Endothelial cell (in vitro differentiated cells): ENCODE measurements around the gene COL13A1. TPM values are rescaled to one million over a fixed set of nuclear protein-coding genes. Genes with fewer than 3 reads are reported as not detected.

ENCODE experiments used
- DNase-seq: peaks from one replicate; pipeline ENCODE4 v3.0.0; 2021; ENCODE audit warnings: low spot score
- H3K27ac Mint-ChIP-seq: one replicate; pipeline ENCODE4 v1.8.0; 2021; ENCODE audit warnings: mixed read lengths, inconsistent platforms; ENCODE audit not compliant: unreplicated experiment
- H3K27me3 Mint-ChIP-seq: one replicate; pipeline ENCODE4 v1.8.0; 2021; ENCODE audit warnings: mild to moderate bottlenecking, moderate library complexity, mixed read lengths, inconsistent platforms; ENCODE audit not compliant: unreplicated experiment
- H3K36me3 Mint-ChIP-seq: one replicate; pipeline ENCODE4 v1.8.0; 2021; ENCODE audit warnings: mild to moderate bottlenecking, low read depth, mixed read lengths, inconsistent platforms; ENCODE audit not compliant: unreplicated experiment
- H3K4me1 Mint-ChIP-seq: one replicate; pipeline ENCODE4 v1.8.0; 2021; ENCODE audit warnings: mild to moderate bottlenecking, mixed read lengths, inconsistent platforms; ENCODE audit not compliant: unreplicated experiment
- H3K4me3 Mint-ChIP-seq: one replicate; pipeline ENCODE4 v1.8.0; 2021; ENCODE audit warnings: mild to moderate bottlenecking, mixed read lengths, inconsistent platforms; ENCODE audit not compliant: unreplicated experiment
- H3K9me3 Mint-ChIP-seq: one replicate; pipeline ENCODE4 v1.8.0; 2021; ENCODE audit warnings: mixed read lengths, inconsistent platforms; ENCODE audit not compliant: unreplicated experiment
- total RNA-seq: library from RNA; stranded (reverse); fragmentation: NEBNext Ultra II Directional; extraction: Animal tissue kit (Norgen Biotek cat#: 25700); gene quantifications from one replicate; pipeline ENCODE4 v1.2.1, GENCODE V29; 2021; ENCODE audit not compliant: unreplicated experiment
- TF ChIP-seq, protein P1 (sequence below): fragments of 200-600 bp; sonication (generic); IDR thresholded peaks from one replicate; pipeline ENCODE4 v1.5.0; 2021; ENCODE audit warnings: antibody characterized with exemption; ENCODE audit not compliant: unreplicated experiment

Gene COL13A1
- total RNA-seq, 1 donor from 2014 or later = 22.6 TPM

DNA sequence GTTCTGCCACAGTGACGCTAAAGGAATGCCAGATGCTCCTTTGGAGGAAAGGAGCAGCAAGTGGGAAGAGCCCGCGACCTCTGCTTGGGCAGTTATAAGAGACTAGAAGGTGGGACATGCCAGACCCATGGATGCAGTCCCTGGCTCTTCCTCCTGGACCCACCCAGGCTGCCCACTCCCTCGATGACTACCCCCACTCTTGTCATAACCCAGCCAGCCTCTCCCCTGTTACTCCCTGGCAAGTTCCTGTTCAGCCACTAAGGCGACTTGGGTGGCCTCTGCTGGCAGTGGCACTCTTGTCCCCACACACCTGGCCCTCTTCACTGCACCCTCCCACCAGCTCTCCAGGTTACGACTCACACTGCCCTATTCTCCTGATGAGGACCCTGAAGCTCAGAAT lies 33.5 kb downstream of the COL13A1 start:
- Mint-ChIP-seq H3K4me1 (peaks cover 61% of the 10 kb centered on the region), H3K27ac (no peak overlapping the region), H3K36me3 (peaks cover 7% of the 10 kb centered on the region), H3K27me3 (peaks cover 18% of the 10 kb centered on the region), H3K4me3 (no peak overlapping the region), H3K9me3 (no peaks in the 10 kb centered on the region)
- no peak for DNase-seq
- TF ChIP-seq, protein P1, sequence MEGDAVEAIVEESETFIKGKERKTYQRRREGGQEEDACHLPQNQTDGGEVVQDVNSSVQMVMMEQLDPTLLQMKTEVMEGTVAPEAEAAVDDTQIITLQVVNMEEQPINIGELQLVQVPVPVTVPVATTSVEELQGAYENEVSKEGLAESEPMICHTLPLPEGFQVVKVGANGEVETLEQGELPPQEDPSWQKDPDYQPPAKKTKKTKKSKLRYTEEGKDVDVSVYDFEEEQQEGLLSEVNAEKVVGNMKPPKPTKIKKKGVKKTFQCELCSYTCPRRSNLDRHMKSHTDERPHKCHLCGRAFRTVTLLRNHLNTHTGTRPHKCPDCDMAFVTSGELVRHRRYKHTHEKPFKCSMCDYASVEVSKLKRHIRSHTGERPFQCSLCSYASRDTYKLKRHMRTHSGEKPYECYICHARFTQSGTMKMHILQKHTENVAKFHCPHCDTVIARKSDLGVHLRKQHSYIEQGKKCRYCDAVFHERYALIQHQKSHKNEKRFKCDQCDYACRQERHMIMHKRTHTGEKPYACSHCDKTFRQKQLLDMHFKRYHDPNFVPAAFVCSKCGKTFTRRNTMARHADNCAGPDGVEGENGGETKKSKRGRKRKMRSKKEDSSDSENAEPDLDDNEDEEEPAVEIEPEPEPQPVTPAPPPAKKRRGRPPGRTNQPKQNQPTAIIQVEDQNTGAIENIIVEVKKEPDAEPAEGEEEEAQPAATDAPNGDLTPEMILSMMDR = no peak

DNA sequence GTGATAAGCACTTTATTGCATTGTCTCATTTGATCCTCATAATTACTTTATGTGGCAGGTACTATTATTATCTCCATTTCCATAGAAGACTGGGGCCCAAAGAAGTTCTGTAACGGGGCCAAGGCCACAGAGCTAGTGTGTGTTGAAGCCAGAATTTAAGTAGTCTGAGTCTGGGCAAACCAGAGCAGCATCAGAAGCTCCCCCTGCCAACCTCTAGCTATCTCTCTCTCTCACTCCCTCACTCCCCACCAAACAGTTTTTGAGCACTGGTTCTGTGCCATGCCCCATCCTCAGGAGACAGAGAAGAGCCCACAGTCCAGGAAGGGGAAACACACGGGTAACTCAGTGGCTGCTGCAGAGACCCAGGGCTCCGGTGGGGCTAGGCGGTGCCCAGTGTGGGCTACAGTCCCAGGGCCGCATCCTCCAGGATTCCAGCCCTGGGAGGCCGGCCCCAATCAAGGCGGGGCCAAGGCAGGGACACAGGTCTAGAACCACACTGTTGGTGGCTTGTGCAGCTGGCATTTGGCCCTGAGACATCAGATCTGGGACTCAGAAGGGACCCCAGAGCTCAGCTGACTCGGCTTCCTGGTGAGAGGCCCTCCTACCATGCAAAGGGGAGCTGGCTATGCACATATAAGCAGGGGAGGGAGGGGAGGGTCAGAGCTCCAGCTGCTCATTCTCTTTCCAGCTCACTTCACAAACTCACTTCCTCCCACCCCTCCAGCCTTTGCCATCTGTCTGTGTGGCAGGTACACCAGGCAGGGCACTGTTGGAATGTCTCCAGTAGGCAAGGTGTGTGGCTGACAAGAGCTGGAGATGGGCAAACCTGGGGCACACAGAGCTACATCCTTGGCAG lies 34.4 kb downstream of the COL13A1 start:
- Mint-ChIP-seq H3K4me3 (no peak overlapping the region), H3K27ac (no peak overlapping the region), H3K4me1 (peaks cover 53% of the 10 kb centered on the region), H3K27me3 (peaks cover 18% of the 10 kb centered on the region), H3K36me3 (peaks cover 7% of the 10 kb centered on the region), H3K9me3 (no peaks in the 10 kb centered on the region)
- DNase-seq = no peak
- TF ChIP-seq, protein P1 = no peak

DNA sequence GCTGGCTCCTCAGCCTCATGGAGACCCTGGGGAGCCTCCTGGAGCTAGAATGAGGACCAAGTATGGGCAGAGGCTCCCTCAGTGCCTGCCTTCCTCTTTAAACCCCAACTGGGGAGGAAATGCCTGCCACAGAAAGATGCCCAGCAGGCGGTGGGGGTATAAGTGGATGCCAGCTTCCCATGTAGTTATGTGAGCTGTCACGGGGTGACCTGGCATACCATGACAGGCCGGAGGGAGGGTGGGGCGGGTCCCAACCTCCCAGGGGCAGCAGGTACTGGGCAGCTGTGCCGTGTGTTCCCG lies 35.0 kb downstream of the COL13A1 start:
- TF ChIP-seq, protein P1 = no peak
- no peak overlapping the region for H3K4me3 Mint-ChIP-seq
- H3K36me3 Mint-ChIP-seq = peaks cover 13% of the 10 kb centered on the region
- H3K4me1 Mint-ChIP-seq = peaks cover 50% of the 10 kb centered on the region
- no peak for DNase-seq
- H3K9me3 Mint-ChIP-seq = no peaks in the 10 kb centered on the region
- peaks cover 18% of the 10 kb centered on the region for H3K27me3 Mint-ChIP-seq
- H3K27ac Mint-ChIP-seq = no peak overlapping the region

DNA sequence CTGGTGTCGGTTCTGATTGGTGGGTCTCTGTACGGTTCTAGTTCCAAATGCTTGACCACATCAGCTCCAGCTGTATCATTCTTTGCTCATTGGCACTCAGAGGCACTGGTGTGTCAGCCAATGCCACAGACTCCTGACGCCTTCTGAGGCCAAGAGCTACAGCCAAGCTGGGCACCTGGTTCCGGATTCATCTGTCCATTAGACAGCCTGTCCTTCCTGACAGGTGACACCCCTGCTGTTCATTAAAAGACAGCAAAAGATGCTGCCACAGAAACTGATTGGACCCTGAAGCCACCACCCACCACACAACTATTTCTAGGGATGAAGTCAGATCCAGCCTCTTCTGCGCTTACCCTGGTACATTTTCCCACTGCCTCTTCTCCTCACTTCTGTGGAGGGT lies 35.6 kb downstream of the COL13A1 start:
- peaks cover 13% of the 10 kb centered on the region for H3K36me3 Mint-ChIP-seq
- TF ChIP-seq, protein P1 = no peak
- no peak overlapping the region for H3K4me3 Mint-ChIP-seq
- peaks cover 44% of the 10 kb centered on the region for H3K4me1 Mint-ChIP-seq
- H3K27ac Mint-ChIP-seq = no peak overlapping the region
- H3K9me3 Mint-ChIP-seq = no peaks in the 10 kb centered on the region
- no peak for DNase-seq
- H3K27me3 Mint-ChIP-seq = peaks cover 18% of the 10 kb centered on the region

DNA sequence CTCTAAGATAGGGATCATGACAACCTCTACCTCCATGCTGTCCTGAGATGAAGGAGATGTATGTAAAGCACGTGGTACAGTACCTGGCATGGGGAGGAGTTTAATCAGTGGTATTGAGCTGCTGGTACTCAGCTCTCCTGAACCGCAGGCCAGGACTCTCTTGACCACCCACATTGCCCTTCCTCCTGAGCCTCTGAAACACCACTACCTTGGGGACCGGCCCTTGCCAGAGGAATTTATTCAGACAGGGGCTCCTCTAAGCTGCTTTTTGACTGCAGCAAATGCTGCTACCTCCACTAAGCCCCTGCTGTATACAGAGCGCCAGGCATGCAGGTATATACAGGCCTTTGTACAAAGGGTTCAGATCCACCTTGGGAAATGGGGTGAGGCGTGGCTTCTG lies 36.7 kb downstream of the COL13A1 start:
- peaks cover 12% of the 10 kb centered on the region for H3K36me3 Mint-ChIP-seq
- TF ChIP-seq, protein P1 = no peak
- no peak overlapping the region for H3K27ac Mint-ChIP-seq
- no peak overlapping the region for H3K4me3 Mint-ChIP-seq
- H3K9me3 Mint-ChIP-seq = no peaks in the 10 kb centered on the region
- H3K27me3 Mint-ChIP-seq = peaks cover 13% of the 10 kb centered on the region
- DNase-seq = no peak
- peaks cover 33% of the 10 kb centered on the region for H3K4me1 Mint-ChIP-seq
